Mammary epithelial cell (primary cell): ENCODE measurements around the gene NRL.

Experiments used
- EZH2 ChIP-seq: IDR thresholded peaks from 2 replicates; pipeline ENCODE4 v1.6.1; 2012; ENCODE audit warnings: low read length, inconsistent platforms, borderline replicate concordance
- TF ChIP-seq, protein P1 (sequence below), 2 donors: IDR thresholded peaks in 1 of 2; conservative IDR thresholded peaks in 1 of 2; 2 replicates each; pipeline ENCODE4 v1.5.1; 2011 to 2012; ENCODE audit warnings: inconsistent platforms in 2 of 2, low read length in 2 of 2, mild to moderate bottlenecking in 2 of 2, control low read depth in 1 of 2, low read depth in 1 of 2; ENCODE audit not compliant: insufficient read depth in 1 of 2; ENCODE audit errors: extremely low read depth in 1 of 2

DNA sequence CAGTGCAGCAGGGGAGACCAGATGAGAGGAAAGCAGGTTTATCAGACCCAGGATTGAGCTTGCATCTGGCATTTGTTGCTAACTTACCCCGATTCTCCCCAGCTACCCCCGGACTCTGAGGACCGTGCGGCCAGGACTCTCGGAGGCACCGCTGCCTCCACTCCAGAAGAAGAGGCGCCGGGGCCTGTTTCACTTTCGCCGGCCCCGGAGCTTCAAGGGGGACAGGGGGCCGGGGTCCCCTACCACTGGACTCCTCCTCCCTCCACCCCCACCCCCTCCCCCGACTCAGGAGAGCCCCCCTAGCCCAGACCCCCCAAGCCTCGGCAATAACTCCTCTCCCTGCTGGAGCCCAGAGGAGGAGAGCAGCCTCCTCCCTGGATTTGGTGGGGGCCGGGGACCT is 49.9 kb downstream of the NRL start:
- TF ChIP-seq, protein P1, sequence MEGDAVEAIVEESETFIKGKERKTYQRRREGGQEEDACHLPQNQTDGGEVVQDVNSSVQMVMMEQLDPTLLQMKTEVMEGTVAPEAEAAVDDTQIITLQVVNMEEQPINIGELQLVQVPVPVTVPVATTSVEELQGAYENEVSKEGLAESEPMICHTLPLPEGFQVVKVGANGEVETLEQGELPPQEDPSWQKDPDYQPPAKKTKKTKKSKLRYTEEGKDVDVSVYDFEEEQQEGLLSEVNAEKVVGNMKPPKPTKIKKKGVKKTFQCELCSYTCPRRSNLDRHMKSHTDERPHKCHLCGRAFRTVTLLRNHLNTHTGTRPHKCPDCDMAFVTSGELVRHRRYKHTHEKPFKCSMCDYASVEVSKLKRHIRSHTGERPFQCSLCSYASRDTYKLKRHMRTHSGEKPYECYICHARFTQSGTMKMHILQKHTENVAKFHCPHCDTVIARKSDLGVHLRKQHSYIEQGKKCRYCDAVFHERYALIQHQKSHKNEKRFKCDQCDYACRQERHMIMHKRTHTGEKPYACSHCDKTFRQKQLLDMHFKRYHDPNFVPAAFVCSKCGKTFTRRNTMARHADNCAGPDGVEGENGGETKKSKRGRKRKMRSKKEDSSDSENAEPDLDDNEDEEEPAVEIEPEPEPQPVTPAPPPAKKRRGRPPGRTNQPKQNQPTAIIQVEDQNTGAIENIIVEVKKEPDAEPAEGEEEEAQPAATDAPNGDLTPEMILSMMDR (conservative IDR thresholded peaks at IDR 0.05 in 1 of 2, IDR thresholded peaks at IDR 0.05 in 1 of 2; ENCODE audit: extremely low read depth in 1 of 2, insufficient read depth in 1 of 2, low read depth in 1 of 2, low read length in 2 of 2): no peak
- no peak for TF ChIP-seq EZH2
